SK-N-SH treated with all-trans-retinoic acid at 6 μM for 48 hours (cell line): Measurements from ENCODE around the gene ZBTB24.

Experiments
- PATZ1 ChIP-seq: fragments of 250-450 bp; sonication (Bioruptor Pico); IDR thresholded peaks from 2 replicates; pipeline ENCODE4 v1.8.0; 2020; ENCODE audit warnings: mild to moderate bottlenecking, moderate library complexity, borderline replicate concordance
- RARB ChIP-seq: fragments of 250-450 bp; sonication (Bioruptor Pico); IDR thresholded peaks from 2 replicates; pipeline ENCODE4 v1.8.0; 2021; ENCODE audit warnings: mild to moderate bottlenecking, moderate library complexity
- TSHZ2 ChIP-seq: fragments of 250-450 bp; sonication (Bioruptor Pico); IDR thresholded peaks from 2 replicates; pipeline ENCODE4 v1.5.0; 2020; ENCODE audit warnings: mild to moderate bottlenecking, moderate library complexity

DNA sequence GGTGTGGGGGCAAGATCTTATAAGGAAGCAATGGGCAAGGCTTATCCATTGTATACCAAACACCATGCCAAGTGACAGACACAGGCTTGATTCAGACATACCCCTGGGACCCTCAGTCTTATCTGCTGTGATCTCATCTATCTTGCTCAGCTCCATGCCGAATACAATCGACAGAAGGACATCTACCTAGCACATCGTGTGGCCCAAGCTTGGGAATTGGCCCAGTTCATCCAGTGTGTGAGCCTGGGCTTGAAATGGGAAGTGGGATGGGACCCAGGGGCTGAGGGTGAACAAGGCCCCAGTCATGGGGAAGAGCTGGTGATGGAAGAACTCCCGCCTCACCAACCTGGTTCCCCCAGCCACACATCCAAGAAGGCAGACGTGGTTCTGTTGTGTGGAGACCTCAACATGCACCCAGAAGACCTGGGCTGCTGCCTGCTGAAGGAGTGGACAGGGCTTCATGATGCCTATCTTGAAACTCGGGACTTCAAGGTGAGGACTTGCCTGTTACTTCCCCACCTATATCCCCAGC lies 40.6 kb downstream of the ZBTB24 start:
- TF ChIP-seq PATZ1 (CRISPR knock-in tag): no peak
- no peak for TF ChIP-seq RARB (CRISPR knock-in tag)
- no peak for TF ChIP-seq TSHZ2 (CRISPR knock-in tag)
